NCI-H2227 (cell line): Measurements from ENCODE around the gene SKOR1.
A peak's percentile ranks its signal among the peaks of the same experiment; 100 is the strongest.

Source experiments
- DNase-seq: peaks from one replicate; lab custom pipeline; 2025; ENCODE audit not compliant: unreplicated experiment; lab: John Stamatoyannopoulos, UW

Gene SKOR1

GRCh38 chr15:67816668-67817067 lies 8.6 kb upstream of the SKOR1 start:
- no peak for DNase-seq

- no peak for DNase-seq
Observed at GRCh38 chr15:67818464-67818863, 6.8 kb upstream of the SKOR1 start.

DNA sequence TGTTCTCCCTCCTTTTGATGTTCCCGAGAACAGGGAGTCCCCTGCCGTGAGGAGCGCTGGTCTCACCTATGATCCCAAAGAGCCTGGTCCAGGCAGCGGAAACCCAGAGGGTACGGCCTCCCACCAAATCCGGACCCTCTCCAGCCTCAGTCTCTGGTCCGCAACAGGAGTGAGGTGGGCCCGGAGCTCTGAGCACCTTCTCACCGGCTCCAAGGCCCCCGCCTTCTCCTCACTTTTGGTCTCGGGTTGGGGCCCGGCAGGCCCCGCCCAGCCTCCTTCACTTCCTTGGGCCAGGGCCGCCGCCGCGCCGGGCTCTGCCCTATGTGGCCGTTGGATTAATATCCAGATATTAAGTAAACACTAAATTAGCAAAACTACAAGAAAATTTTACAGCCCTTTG lies 5.7 kb upstream of the SKOR1 start:
- DNase-seq: no peak

DNA sequence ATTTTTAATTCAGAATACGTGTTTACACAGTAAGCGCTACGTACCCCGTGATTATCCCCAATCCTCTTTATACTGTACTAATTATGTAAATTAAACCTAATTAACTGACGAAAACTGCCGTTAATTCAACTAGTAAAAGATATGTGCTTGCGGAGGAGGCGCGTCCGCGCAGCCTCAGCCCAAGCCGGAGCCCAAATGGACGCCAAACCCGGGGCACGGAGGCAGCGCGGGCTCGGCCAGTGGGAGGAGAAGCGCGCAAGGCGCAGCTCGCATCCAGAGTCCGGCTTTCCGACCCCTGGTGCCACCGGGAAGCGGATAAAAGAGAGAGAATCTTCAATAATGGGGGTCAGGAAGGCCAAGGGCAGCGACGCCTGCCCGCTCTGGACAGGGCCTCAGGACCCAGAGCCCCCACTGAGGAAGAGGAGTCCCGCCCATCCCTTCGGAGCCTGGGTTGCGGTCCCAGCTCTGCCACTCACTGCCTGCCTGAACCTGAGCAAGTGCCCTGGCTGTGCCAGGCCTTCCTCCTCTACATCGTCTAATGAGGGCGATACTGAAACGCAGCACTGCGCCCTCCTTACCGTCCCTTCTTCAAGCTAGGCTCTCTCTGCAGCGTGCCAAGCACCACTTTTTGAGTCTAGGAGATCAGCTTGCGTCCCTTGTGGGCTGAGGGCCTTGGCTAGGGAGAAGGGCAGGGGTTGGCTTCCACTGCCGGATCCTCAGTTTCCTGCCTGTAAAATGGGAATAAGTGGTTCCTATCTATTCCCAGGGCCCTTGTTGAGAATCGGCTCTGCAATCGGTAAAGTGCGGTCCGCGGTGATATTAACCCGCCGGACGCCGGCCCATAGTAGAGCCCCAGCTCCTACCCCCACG lies 5.0 kb upstream of the SKOR1 start:
- DNase-seq: no peak

- DNase-seq: no peak
Observed at GRCh38 chr15:67820992-67821783, 4.1 kb upstream of the SKOR1 start.

GRCh38 chr15:67821784-67822440 lies 3.4 kb upstream of the SKOR1 start:
- DNase-seq: no peak

GRCh38 chr15:67822537-67823313 lies 2.6 kb upstream of the SKOR1 start:
- no peak for DNase-seq

- peak; percentile 48 for DNase-seq
Observed at GRCh38 chr15:67823314-67824196, 1.8 kb upstream of the SKOR1 start.

- DNase-seq: no peak
Observed at GRCh38 chr15:67824197-67824968, 926 bp upstream of the SKOR1 start.

- DNase-seq: no peak
Observed at GRCh38 chr15:67825881-67826716, 790 bp downstream of the SKOR1 start.

DNA sequence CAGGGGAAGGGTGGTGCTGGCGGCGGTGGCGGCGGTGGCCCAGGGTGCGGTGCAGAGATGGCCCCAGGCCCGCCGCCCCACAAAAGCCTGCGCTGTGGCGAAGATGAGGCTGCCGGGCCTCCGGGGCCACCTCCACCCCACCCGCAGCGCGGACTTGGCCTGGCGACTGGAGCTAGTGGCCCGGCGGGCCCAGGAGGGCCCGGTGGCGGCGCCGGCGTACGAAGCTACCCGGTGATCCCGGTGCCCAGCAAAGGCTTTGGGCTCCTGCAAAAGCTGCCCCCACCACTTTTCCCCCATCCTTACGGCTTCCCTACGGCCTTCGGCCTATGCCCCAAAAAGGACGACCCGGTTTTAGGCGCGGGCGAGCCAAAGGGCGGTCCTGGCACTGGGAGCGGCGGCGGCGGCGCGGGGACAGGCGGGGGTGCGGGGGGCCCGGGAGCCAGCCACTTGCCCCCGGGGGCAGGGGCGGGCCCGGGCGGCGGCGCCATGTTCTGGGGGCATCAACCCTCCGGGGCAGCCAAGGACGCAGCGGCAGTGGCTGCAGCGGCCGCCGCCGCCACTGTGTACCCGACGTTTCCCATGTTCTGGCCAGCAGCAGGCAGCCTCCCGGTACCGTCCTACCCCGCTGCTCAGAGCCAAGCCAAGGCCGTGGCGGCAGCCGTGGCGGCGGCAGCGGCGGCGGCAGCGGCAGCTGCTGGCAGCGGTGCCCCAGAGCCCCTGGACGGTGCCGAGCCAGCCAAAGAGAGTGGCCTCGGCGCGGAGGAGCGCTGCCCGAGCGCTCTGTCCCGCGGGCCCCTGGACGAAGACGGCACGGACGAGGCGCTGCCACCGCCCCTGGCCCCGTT lies 1.6 kb downstream of the SKOR1 start:
- DNase-seq: no peak

GRCh38 chr15:67827562-67828277 lies 2.4 kb downstream of the SKOR1 start:
- DNase-seq: no peak

DNA sequence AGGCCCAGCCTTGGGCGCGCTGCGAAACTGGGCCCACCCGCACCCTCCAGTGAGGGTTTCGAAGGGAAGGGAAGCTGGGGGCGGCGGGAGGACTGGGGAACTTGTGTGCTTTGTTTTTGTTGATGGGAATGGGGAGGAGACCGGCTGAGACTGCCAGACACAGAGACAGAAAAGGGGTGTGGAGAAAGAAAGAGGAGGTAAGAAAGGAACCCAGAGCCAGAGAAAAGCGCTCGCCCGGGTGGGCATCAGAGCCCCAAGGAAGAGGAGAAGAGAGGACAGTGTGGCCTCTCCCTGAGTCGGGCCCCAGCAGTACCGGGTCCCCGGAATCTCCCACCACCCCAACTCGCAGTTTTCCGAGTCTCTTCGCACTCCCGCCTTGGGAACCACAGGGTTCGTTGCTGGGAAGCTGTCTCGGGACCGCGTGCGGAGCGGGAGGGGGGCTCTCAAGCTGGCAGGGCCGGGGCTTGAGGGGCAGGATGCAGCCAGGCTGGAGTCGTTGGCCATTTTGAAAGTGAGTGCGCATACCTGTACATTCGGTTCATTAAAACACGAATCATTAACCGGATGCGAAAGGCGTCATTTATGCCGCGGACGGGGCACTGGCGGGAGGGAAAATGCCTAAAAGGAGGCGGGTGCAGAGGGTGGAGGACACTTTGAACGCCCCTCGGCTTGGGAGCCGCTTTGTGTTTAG lies 3.1 kb downstream of the SKOR1 start:
- DNase-seq: no peak

DNA sequence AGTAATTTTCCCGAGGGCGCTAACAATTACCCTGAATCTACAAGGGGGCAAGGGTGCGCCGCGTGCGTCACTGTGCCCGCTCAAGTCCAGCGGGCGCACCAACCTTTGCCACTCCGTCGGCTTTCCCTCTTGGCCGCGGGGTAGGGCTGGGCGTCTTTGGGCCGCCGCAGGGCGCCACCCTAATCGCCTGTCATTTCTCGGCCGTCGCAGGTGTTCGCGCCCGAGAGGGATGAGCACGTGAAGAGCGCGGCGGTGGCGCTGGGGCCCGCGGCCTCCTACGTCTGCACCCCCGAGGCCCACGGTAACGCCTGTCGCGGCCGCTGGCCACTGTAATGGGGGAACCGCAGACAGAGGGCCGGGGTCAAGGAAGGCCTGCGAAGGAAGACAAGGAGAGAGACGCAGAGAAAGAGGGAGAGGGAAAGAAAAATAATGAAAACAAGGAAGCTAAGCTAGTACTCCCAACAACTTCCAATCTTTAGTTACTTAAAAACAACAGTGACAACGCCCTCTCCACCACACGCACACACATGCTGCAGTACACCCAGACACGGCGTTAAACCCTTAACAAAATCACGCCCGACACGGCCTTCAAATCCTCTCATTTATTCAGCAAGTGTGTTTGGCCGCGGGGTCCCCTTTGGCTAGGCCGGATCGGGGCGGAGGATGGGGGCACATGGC lies 3.8 kb downstream of the SKOR1 start:
- no peak for DNase-seq

DNA sequence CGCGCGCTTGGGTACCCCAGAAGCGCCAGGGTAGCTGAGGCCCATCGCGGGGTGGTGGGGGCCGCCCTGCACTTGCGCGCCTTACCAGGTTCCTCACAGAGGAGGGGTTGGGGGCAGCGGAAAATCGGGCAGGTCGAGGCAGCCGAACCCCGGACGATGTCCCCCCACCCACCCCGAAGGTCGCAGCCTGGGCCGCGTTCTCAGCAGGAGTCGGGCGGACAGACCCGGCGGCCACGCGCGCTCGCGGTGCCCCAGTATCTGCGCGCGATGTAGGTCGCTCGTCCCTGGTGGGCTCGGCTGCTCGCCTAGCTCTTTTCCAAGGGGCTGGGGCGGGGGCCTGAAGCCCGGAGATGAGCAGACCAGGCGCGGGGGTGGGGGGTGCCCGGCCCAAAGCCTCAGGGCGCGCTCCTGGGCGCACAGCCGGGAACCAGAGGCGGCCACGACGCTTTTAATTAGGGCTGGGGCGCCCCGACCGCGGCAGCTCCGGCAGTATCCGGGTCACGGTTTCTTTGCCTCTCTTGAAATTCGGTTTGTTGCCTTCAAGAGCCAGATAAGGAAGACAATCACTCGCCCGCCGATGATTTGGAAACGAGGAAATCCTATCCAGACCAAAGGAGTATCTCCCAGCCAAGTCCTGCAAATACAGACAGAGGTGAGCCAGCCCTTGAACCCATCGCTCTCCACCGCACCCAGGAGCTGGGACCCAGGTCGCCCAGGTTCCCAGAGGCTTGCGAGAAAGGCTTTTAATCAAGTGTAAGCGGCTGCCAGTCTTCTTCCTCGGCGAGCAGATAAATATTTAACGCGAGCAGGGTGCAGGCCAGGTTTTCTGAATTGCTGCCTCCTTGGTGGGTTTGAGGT lies 4.6 kb downstream of the SKOR1 start:
- DNase-seq: no peak
